K562 (cell line): Measurements from ENCODE around the gene TBC1D2. TPM values are rescaled to one million over a fixed set of nuclear protein-coding genes. Genes with fewer than 3 reads are reported as not detected.

Source experiments
- ATAC-seq: fragments of 200-7000 bp; cut with Tn5 transposase; 3 replicates; pipeline ENCODE4 v1.9.1; 2020; ENCODE audit warnings: moderate library complexity
- BruUV-seq: library from RNA; stranded (reverse); fragments of 400-500 nt; replicated peaks from 2 replicates; lab custom pipeline; 2021; lab: Mats Ljungman, UMichigan
- CTCF ChIA-PET: fragments of 300-600 bp; formaldehyde crosslinking; extraction: SDS; loops from one replicate; lab custom pipeline; 2021; ENCODE audit warnings: low intra/inter-chr PET ratio; lab: Yijun Ruan, JAX
- POLR2A ChIA-PET: fragments of 300-600, 350-650 bp; sonication (Branson Sonifier 250); formaldehyde crosslinking; extraction: SDS; loops from one replicate; lab custom pipeline; 2021; ENCODE audit warnings: antibody characterized with exemption, inconsistent platforms; lab: Yijun Ruan, JAX
- DNase-seq, 4 experiments: peaks; one replicate each; pipeline versions ENCODE4 v3.0.0 to v3.0.0-alpha.2; 2011 to 2018; ENCODE audit warnings: low spot score in 3 of 4, mixed read lengths in 3 of 4; ENCODE audit errors: extremely low read depth in 1 of 4
- FAIRE-seq: peaks from 2 replicates; lab custom pipeline; 2011; peaks lifted over from hg19 to GRCh38; lab: Jason Lieb, UNC
- H2AFZ ChIP-seq: 2 replicates; pipeline ENCODE4 v1.6.0; 2011; ENCODE audit warnings: low read depth, low read length, control low read depth, inconsistent platforms
- H3K27ac ChIP-seq: fragments of 200-600 bp; 3 replicates; pipeline ENCODE4 v1.8.0; 2011; ENCODE audit warnings: low read depth, mild to moderate bottlenecking, control low read depth, inconsistent platforms, low read length, moderate library complexity, mixed read lengths; ENCODE audit errors: extremely low read depth
- H3K27me3 ChIP-seq, 2 experiments: fragments of 300-600 bp in 1 of 2; 2 replicates in 1 of 2; 3 replicates in 1 of 2; pipeline versions ENCODE4 v1.6.0 to v1.8.0; 2011; ENCODE audit warnings: inconsistent platforms in 2 of 2, low read length in 2 of 2, mild to moderate bottlenecking in 1 of 2, mixed read lengths in 1 of 2, moderate library complexity in 1 of 2; ENCODE audit not compliant: control insufficient read depth in 2 of 2, insufficient read depth in 2 of 2
- H3K36me3 ChIP-seq: fragments of 300-600 bp; 3 replicates; pipeline ENCODE4 v1.8.0; 2011; ENCODE audit warnings: mild to moderate bottlenecking, low read length, inconsistent platforms; ENCODE audit not compliant: control insufficient read depth, insufficient read depth
- H3K4me1 ChIP-seq, 2 experiments: fragments of 200-600 bp in 1 of 2; replicated peaks in 1 of 2; 2 replicates in 1 of 2; 3 replicates in 1 of 2; pipeline versions ENCODE4 v1.5.1 to v1.8.0; 2011; ENCODE audit warnings: inconsistent platforms in 2 of 2, low read length in 2 of 2, mild to moderate bottlenecking in 1 of 2, mixed read lengths in 1 of 2, moderate library complexity in 1 of 2; ENCODE audit not compliant: control insufficient read depth in 2 of 2, insufficient read depth in 2 of 2
- H3K4me2 ChIP-seq: 2 replicates; pipeline ENCODE4 v1.6.1; 2011; ENCODE audit warnings: low read length, control low read depth, inconsistent platforms, mixed read lengths; ENCODE audit not compliant: insufficient read depth
- H3K4me3 ChIP-seq: fragments of 200-600 bp; sonication (generic), shearing (Covaris generic); 2 replicates; pipeline ENCODE4 v1.5.1; 2016; ENCODE audit warnings: control low read depth, inconsistent platforms
- H3K79me2 ChIP-seq: fragments of 200-600 bp; 3 replicates; pipeline ENCODE4 v1.8.0; 2011; ENCODE audit warnings: low read length, inconsistent platforms; ENCODE audit not compliant: control insufficient read depth, insufficient read depth
- H3K9ac ChIP-seq, 2 experiments: 2 replicates each; pipeline versions ENCODE4 v1.6.0 to v1.6.1; 2011; ENCODE audit warnings: low read depth in 2 of 2, low read length in 2 of 2, control low read depth in 1 of 2, inconsistent platforms in 1 of 2, mild to moderate bottlenecking in 1 of 2, mixed read lengths in 1 of 2; ENCODE audit not compliant: insufficient read depth in 1 of 2
- H3K9me1 ChIP-seq: one replicate; pipeline ENCODE4 v1.6.0; 2011; ENCODE audit warnings: inconsistent platforms, mild to moderate bottlenecking, low read length, moderate library complexity; ENCODE audit not compliant: control insufficient read depth, insufficient read depth
- H3K9me3 ChIP-seq: replicated peaks from 2 replicates; pipeline ENCODE4 v1.5.1; 2011; ENCODE audit warnings: low read depth, low read length, inconsistent platforms; ENCODE audit not compliant: control insufficient read depth, insufficient read depth
- H4K20me1 ChIP-seq: replicated peaks from 2 replicates; pipeline ENCODE4 v1.6.1; 2011; ENCODE audit warnings: low read length, inconsistent platforms, mixed read lengths; ENCODE audit not compliant: control insufficient read depth, insufficient read depth
- EGR1 ChIP-seq: fragments of 450-650 bp; conservative IDR thresholded peaks from 2 replicates; pipeline ENCODE4 v1.6.1; 2017; ENCODE audit warnings: mild to moderate bottlenecking
- MTA3 ChIP-seq: fragments of 450-650 bp; formaldehyde crosslinking; IDR thresholded peaks from 2 replicates; pipeline ENCODE4 v1.6.1; 2017; ENCODE audit warnings: mild to moderate bottlenecking, borderline replicate concordance
- SLC30A9 ChIP-seq: fragments of 250-450 bp; sonication (Bioruptor Pico); IDR thresholded peaks from 2 replicates; pipeline ENCODE4 v1.8.0; 2022; ENCODE audit warnings: mild to moderate bottlenecking, moderate library complexity
- WGBS: fragments of 100-300 bp; shearing (Covaris generic); methylation state at CpG from one replicate; pipeline ENCODE4 v1.1.6; 2016; ENCODE audit warnings: low coverage, mixed read lengths; ENCODE audit not compliant: insufficient coverage; ENCODE audit errors: missing lambda C conversion rate; 5-methylcytosine and 5-hydroxymethylcytosine counted together
- in situ Hi-C: fragments of 300-500 bp; cut with MboI; formaldehyde crosslinking; loops from 4 replicates; pipeline ENCODE4 v1.15.0; 2018; ENCODE audit warnings: inconsistent platforms, mixed read lengths
- intact Hi-C: fragments of 100-400 bp; cut with micrococcal nuclease; formaldehyde crosslinking; loops from 2 replicates; pipeline ENCODE4 v1.14.2; 2022
- polyA plus RNA-seq, 8 experiments: library from polyadenylated mRNA; depleted of rRNA in 4 of 8; stranded (reverse) in 5 of 8; unstranded in 3 of 8; fragments of >200 nt; fragmentation: Nextera tagmentation in 2 of 8; fragmentation: Illumina TruSeq in 1 of 8; extraction: Ambion mirVana in 2 of 8; extraction: Trizol in 1 of 8; gene quantifications; 2 replicates each; pipeline versions ENCODE4 v1.2.1 to v1.2.3, GENCODE V29; 2011 to 2014; ENCODE audit warnings: inconsistent platforms in 1 of 8, missing spikeins in 1 of 8
- total RNA-seq, 7 experiments: library from RNA; depleted of rRNA in 6 of 7; stranded (reverse); fragments of >200 nt in 6 of 7; fragmentation: Illumina TruSeq in 2 of 7; extraction: Trizol in 2 of 7; gene quantifications; 2 replicates each; pipeline versions ENCODE4 v1.2.1 to v1.2.3, GENCODE V29; 2011 to 2021; ENCODE audit warnings: low replicate concordance in 1 of 7

The TBC1D2 gene
- total and polyA plus RNA-seq, 9 of the 15 experiments (the other 6 are each of a cell fraction or from before 2014, with no cell fraction given): 0.10 to 7.0 (median 2.5) TPM

DNA sequence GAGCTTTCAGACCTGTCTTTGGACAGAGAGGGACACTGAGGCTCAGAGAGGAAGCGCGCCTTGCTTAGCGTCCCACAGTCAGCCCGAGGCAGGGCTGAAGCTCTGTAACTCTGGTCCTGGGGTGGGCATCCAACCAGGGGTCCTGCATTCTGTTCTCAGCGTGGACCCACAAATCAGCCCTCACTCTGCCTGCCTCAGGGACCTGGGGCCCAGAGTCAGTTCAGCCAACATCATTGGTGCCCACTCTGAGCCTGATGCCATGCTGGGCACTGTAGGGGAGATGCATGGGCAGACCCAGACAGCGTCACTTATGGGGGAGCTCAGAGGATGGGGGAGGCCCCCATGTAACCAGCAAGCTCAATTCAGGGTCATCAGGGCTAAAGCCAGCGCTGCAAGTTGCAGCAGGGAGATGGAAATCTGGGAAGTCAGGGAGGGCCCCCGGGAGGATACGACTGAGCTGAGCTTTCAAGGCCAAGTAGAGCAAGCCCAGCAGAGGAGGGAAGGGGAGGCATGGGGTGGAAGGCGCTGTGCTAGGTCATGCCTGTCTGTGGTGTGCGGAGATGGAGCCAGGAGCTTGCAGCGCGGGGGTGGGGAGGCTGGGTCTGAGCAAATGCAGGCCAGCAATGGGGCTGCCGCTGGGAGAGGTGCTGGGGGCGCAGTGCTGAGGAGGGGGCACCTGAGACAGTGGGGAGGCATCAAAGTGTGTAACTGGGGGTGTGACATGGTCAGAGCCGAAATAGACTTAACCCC is 84.1 kb downstream of the TBC1D2 start:
- Histone ChIP-seq H3K79me2 (peaks cover 51% of the 10 kb centered on the region), H3K27me3 (no peaks in the 10 kb centered on the region), H3K9me3 (no peaks in the 10 kb centered on the region), H4K20me1 (peaks cover 14% of the 10 kb centered on the region; the same call in 1 of the 2 replicates), H2AFZ (no peak overlapping the region), H3K4me1 (peaks cover 42 to 46% of the 10 kb centered on the region in 2 experiments), H3K4me2 (no peak overlapping the region), H3K9me1 (no peaks in the 10 kb centered on the region), H3K36me3 (peaks cover 2% of the 10 kb centered on the region; the same call in 2 of the 3 replicates), H3K27ac (no peak overlapping the region), H3K4me3 (no peak overlapping the region), H3K9ac (peak overlapping the region in 1 of 2 experiments; percentile 38; a peak in 2 of 4 replicates)
- intact Hi-C loops (no loop called here), in situ Hi-C loops (no loop called here)
- no TSS peak for BruUV-seq
- ATAC-seq (no peak), DNase-seq (peak in 1 of 4 experiments; percentile 43), FAIRE-seq (peak; percentile 70)
- 59% methylated on average over 16 of the region's 16 CpGs for WGBS
- TF ChIP-seq SLC30A9: no peak
- TF ChIP-seq MTA3: no peak
- TF ChIP-seq EGR1: peak; percentile 46; the same call in 1 of the 2 replicates
- CTCF ChIA-PET: no interaction called here
- POLR2A ChIA-PET: interaction anchor here (0.5 to 1.6 kb wide), 4 partner anchors 10 to 147 kb away, joined by 3 to 6 read pairs (median 4); no protein-coding TSS in a partner anchor
